ENCODE measurements around the gene CYB561. TPM values are rescaled to one million over a fixed set of nuclear protein-coding genes. Genes with fewer than 3 reads are reported as not detected.

The CYB561 gene
- total RNA-seq, 1 experiment from 2014 or later, result 35.1 TPM

DNA sequence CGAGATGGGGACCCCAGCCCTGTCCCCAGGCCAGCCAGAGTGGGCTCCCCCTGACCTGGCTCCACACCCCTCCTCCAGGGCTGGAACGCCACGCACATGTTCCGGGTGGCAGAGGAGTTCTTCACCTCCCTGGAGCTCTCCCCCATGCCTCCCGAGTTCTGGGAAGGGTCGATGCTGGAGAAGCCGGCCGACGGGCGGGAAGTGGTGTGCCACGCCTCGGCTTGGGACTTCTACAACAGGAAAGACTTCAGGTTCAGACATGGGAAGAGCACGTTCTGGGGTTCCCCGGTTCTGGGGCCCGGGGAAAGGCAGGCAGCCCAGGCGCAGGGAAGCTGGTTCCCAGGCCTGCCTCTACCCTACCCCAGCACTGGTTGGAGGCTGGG is 35.4 kb upstream of the CYB561 start:
- ATAC-seq (no peak), DNase-seq (ENCODE audit: low spot score) (no peak)
- Mint-ChIP-seq H3K27ac (no peak overlapping the region), H3K4me3 (no peak overlapping the region), H3K36me3 (no peaks in the 10 kb centered on the region), H3K4me1 (peaks cover 14% of the 10 kb centered on the region), H3K9me3 (no peaks in the 10 kb centered on the region), H3K27me3 (ENCODE audit: low read depth) (peaks cover 16% of the 10 kb centered on the region)
- no peak for TF ChIP-seq CTCF (IDR thresholded peaks at IDR 0.05)
- no peak for TF ChIP-seq ZNF317 (CRISPR knock-in tag; IDR thresholded peaks at IDR 0.05; ENCODE audit: borderline replicate concordance, low read depth)
- TF ChIP-seq, protein P1, sequence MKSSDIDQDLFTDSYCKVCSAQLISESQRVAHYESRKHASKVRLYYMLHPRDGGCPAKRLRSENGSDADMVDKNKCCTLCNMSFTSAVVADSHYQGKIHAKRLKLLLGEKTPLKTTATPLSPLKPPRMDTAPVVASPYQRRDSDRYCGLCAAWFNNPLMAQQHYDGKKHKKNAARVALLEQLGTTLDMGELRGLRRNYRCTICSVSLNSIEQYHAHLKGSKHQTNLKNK (CRISPR knock-in tag; IDR thresholded peaks at IDR 0.05), result no peak
- POLR2A ChIA-PET, result no interaction called here
- CTCF ChIA-PET, result interaction anchor here (7.7 to 11.3 kb wide), 2 partner anchors 40 to 53 kb away, joined by 167 to 298 read pairs; partner anchors contain the start of gene CYB561

DNA sequence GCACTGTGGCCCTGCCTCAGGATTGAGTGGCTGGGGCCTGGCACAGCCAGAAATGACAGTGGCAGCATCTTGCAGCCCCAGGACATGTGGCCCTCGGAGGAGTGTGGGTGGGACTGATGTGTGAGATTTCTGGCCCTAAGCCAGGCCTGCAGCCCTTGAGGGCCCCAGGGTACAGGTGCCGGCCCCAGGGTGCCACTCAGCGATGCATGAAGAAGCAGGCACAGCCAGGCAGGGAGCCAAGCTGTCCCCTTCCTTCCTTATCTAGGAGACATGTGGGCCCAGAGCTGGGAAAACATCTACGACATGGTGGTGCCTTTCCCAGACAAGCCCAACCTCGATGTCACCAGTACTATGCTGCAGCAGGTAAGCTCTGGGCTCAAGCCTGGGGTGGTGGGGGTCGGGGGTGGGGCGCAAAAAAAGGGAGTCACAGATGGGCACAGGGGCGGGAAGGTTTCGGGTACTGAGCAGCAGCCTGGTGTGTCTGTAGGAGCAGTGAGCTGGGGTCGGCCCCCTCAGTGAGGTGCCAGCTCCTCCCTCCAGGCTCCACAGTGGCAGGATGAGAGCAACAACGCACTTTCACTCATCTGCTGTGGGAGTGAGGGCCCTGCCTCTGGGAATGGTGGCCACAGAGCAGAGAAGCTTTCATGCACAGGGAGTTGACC is 34.9 kb upstream of the CYB561 start:
- POLR2A ChIA-PET, result no interaction called here
- Mint-ChIP-seq H3K9me3 (no peaks in the 10 kb centered on the region), H3K36me3 (no peaks in the 10 kb centered on the region), H3K27me3 (ENCODE audit: low read depth) (peaks cover 19% of the 10 kb centered on the region), H3K27ac (no peak overlapping the region), H3K4me3 (no peak overlapping the region), H3K4me1 (peaks cover 17% of the 10 kb centered on the region)
- CTCF ChIA-PET, result interaction anchor here (0.6 to 11.3 kb wide), 5 partner anchors 16 to 216 kb away, joined by 3 to 298 read pairs (median 30); partner anchors contain the start of gene CYB561
- no peak for ATAC-seq
- DNase-seq (ENCODE audit: low spot score), result no peak
- TF ChIP-seq E2F5 (CRISPR knock-in tag; IDR thresholded peaks at IDR 0.05) (no peak), NR3C1 (CRISPR knock-in tag; conservative IDR thresholded peaks at IDR 0.05; ENCODE audit: low read depth) (no peak), ZSCAN18 (CRISPR knock-in tag; IDR thresholded peaks at IDR 0.05) (no peak), TP53 (CRISPR knock-in tag; IDR thresholded peaks at IDR 0.05) (no peak), FOXJ3 (CRISPR knock-in tag; IDR thresholded peaks at IDR 0.05; ENCODE audit: borderline replicate concordance) (no peak), ARID4B (CRISPR knock-in tag; IDR thresholded peaks at IDR 0.05; ENCODE audit: borderline replicate concordance) (no peak), ETV6 (CRISPR knock-in tag; IDR thresholded peaks at IDR 0.05) (no peak), SOX15 (CRISPR knock-in tag; IDR thresholded peaks at IDR 0.05) (no peak), ZNF425 (CRISPR knock-in tag; conservative IDR thresholded peaks at IDR 0.05) (no peak)
- TF ChIP-seq, protein P2, sequence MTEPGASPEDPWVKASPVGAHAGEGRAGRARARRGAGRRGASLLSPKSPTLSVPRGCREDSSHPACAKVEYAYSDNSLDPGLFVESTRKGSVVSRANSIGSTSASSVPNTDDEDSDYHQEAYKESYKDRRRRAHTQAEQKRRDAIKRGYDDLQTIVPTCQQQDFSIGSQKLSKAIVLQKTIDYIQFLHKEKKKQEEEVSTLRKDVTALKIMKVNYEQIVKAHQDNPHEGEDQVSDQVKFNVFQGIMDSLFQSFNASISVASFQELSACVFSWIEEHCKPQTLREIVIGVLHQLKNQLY (CRISPR knock-in tag; IDR thresholded peaks at IDR 0.05), result no peak
- TF ChIP-seq, protein P3, sequence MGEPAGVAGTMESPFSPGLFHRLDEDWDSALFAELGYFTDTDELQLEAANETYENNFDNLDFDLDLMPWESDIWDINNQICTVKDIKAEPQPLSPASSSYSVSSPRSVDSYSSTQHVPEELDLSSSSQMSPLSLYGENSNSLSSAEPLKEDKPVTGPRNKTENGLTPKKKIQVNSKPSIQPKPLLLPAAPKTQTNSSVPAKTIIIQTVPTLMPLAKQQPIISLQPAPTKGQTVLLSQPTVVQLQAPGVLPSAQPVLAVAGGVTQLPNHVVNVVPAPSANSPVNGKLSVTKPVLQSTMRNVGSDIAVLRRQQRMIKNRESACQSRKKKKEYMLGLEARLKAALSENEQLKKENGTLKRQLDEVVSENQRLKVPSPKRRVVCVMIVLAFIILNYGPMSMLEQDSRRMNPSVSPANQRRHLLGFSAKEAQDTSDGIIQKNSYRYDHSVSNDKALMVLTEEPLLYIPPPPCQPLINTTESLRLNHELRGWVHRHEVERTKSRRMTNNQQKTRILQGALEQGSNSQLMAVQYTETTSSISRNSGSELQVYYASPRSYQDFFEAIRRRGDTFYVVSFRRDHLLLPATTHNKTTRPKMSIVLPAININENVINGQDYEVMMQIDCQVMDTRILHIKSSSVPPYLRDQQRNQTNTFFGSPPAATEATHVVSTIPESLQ (CRISPR knock-in tag; IDR thresholded peaks at IDR 0.05), result no peak
- TF ChIP-seq, protein P4, sequence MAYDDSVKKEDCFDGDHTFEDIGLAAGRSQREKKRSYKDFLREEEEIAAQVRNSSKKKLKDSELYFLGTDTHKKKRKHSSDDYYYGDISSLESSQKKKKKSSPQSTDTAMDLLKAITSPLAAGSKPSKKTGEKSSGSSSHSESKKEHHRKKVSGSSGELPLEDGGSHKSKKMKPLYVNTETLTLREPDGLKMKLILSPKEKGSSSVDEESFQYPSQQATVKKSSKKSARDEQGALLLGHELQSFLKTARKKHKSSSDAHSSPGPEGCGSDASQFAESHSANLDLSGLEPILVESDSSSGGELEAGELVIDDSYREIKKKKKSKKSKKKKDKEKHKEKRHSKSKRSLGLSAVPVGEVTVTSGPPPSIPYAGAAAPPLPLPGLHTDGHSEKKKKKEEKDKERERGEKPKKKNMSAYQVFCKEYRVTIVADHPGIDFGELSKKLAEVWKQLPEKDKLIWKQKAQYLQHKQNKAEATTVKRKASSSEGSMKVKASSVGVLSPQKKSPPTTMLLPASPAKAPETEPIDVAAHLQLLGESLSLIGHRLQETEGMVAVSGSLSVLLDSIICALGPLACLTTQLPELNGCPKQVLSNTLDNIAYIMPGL (CRISPR knock-in tag; IDR thresholded peaks at IDR 0.05), result no peak
- TF ChIP-seq, protein P5, sequence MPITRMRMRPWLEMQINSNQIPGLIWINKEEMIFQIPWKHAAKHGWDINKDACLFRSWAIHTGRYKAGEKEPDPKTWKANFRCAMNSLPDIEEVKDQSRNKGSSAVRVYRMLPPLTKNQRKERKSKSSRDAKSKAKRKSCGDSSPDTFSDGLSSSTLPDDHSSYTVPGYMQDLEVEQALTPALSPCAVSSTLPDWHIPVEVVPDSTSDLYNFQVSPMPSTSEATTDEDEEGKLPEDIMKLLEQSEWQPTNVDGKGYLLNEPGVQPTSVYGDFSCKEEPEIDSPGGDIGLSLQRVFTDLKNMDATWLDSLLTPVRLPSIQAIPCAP (CRISPR knock-in tag; IDR thresholded peaks at IDR 0.05), result no peak

Measured in WTC11 (cell line).